Effector memory CD8-positive, alpha-beta T cell (primary cell): ENCODE results near the gene ARMH3.

Experiments
- ATAC-seq: fragments of 150-1000 bp; cut with Tn5 transposase; replicated peaks from 2 replicates; pipeline ENCODE4 v1.10.0; 2021; ENCODE audit warnings: mild to moderate bottlenecking, moderate library complexity
- DNase-seq, 3 experiments: peaks; one replicate each; pipeline ENCODE4 v3.0.0; 2021
- H3K27ac Mint-ChIP-seq, 2 donors: one replicate each; pipeline ENCODE4 v1.8.0; 2022; ENCODE audit warnings: mild to moderate bottlenecking in 2 of 2, mixed read lengths in 2 of 2, moderate library complexity in 2 of 2
- H3K27me3 Mint-ChIP-seq, 2 donors: one replicate each; pipeline ENCODE4 v1.8.0; 2022; ENCODE audit warnings: mixed read lengths in 2 of 2
- H3K36me3 Mint-ChIP-seq: one replicate; pipeline ENCODE4 v1.8.0; 2022; ENCODE audit warnings: mild to moderate bottlenecking, moderate library complexity, mixed read lengths; ENCODE audit not compliant: insufficient read depth
- H3K4me1 Mint-ChIP-seq, 2 donors: one replicate each; pipeline ENCODE4 v1.8.0; 2022; ENCODE audit warnings: low read depth in 2 of 2, mixed read lengths in 2 of 2
- H3K4me3 Mint-ChIP-seq, 2 donors: one replicate each; pipeline ENCODE4 v1.8.0; 2022; ENCODE audit warnings: mild to moderate bottlenecking in 2 of 2, mixed read lengths in 2 of 2, moderate library complexity in 2 of 2
- H3K9me3 Mint-ChIP-seq, 2 donors: one replicate each; pipeline ENCODE4 v1.8.0; 2022; ENCODE audit warnings: mixed read lengths in 2 of 2
- total RNA-seq, 9 experiments: gene quantifications; one replicate each; lab custom pipeline; 2026; lab: John Stamatoyannopoulos, UW

ARMH3 gene
- total RNA-seq = 26.0 to 64.0 (median 39.0) reads per million in 9 experiments

- Mint-ChIP-seq H3K27ac (peak within 1 kb of the TSS; percentile 88 to 92), H3K36me3 (peaks cover 13% of the 10 kb centered on the region), H3K27me3 (no peaks in the 10 kb centered on the region), H3K4me3 (peak within 1 kb of the TSS; percentile 89 to 92), H3K9me3 (no peaks in the 10 kb centered on the region), H3K4me1 (peaks cover 28 to 42% of the 10 kb centered on the region in 2 donors)
- peak; percentile 96 for ATAC-seq
- peak; percentile 82 to 84 (median 83) for DNase-seq
Observed at GRCh38 chr10:102055647-102056419, at the start of gene ARMH3. TSS of gene ARMH3 (minus strand) at chr10:102056173. CDS start at chr10:102040114, 16,059 bp downstream.

GRCh38 chr10:102102421-102102820 lies 46.4 kb upstream of the ARMH3 start:
- H3K4me1 Mint-ChIP-seq = peaks cover 9 to 14% of the 10 kb centered on the region in 2 donors
- H3K4me3 Mint-ChIP-seq = no peak overlapping the region
- no peaks in the 10 kb centered on the region for H3K27me3 Mint-ChIP-seq
- ATAC-seq (no peak), DNase-seq (no peak)
- H3K9me3 Mint-ChIP-seq = no peaks in the 10 kb centered on the region
- no peak overlapping the region for H3K27ac Mint-ChIP-seq
- H3K36me3 Mint-ChIP-seq = peaks cover 14% of the 10 kb centered on the region

DNA sequence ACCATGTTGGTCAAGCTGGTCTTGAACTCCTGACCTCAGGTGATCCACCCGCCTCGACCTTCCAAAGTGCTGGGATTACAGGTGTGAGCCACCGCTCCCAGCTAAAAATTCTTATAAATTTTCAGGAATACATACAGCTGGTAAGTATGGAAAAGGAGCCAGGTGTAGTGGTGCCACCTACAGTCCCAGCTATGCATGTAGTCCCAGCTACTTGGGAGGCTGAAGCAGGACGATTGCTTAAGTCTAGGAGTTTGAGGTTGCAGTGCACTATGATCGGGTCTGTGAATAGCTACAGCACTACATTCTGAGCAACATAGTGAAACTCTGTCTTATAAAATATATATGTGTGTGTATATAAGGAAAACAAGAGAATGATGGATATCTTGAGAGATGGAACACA lies 45.2 kb upstream of the ARMH3 start:
- H3K36me3 Mint-ChIP-seq = peaks cover 8% of the 10 kb centered on the region
- H3K27ac Mint-ChIP-seq = no peak overlapping the region
- DNase-seq (no peak), ATAC-seq (no peak)
- no peak overlapping the region for H3K4me3 Mint-ChIP-seq
- no peaks in the 10 kb centered on the region for H3K9me3 Mint-ChIP-seq
- no peaks in the 10 kb centered on the region for H3K27me3 Mint-ChIP-seq
- H3K4me1 Mint-ChIP-seq = peaks cover 9 to 13% of the 10 kb centered on the region in 2 donors

DNA sequence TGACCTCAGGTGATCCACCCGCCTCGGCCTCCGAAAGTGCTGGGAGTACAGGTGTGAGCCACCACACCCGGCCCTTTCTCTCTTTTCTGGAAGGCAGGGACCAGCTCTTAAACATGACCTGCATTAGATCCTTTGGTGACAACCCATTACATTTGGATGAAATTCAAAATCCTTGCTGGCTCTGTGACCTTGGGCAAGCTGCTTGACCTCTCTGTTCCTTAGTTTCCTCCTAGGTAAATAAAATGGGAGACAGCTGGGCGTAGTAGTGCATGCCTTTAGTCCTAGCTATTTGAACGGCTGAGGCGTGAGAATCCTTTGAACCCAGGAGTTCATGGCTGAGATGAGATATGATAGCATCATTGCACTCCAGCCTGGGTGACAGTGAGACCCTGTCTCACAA lies 40.5 kb upstream of the ARMH3 start:
- no peak overlapping the region for H3K4me3 Mint-ChIP-seq
- H3K27me3 Mint-ChIP-seq = no peaks in the 10 kb centered on the region
- DNase-seq (no peak), ATAC-seq (no peak)
- peaks cover 3% of the 10 kb centered on the region for H3K36me3 Mint-ChIP-seq
- no peaks in the 10 kb centered on the region for H3K4me1 Mint-ChIP-seq
- no peak overlapping the region for H3K27ac Mint-ChIP-seq
- H3K9me3 Mint-ChIP-seq = no peaks in the 10 kb centered on the region

DNA sequence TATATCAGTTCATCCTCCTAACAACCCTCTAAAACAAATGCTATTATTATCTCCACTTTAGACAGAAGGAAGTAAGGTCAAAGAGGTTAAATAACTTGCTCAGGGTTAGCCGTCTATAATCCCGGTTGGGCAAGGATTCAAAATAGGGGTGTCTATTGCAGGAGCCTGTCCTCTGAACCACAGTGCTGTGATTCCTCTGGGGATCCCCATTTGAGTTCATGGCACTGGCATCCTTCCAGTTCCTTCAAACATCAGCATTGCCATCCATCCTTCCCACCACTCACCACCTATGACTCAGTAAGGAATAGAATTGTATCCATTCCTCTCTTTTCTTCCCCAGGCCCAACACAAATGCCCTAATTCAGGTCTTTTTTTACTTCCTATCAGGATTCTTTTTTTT lies 34.8 kb upstream of the ARMH3 start:
- peak overlapping the region in 1 of 2 donors; percentile 47 for H3K27ac Mint-ChIP-seq
- peaks cover 3% of the 10 kb centered on the region for H3K36me3 Mint-ChIP-seq
- ATAC-seq = no peak
- H3K9me3 Mint-ChIP-seq = no peaks in the 10 kb centered on the region
- H3K27me3 Mint-ChIP-seq = no peaks in the 10 kb centered on the region
- no peak for DNase-seq
- no peak overlapping the region for H3K4me3 Mint-ChIP-seq
- no peaks in the 10 kb centered on the region for H3K4me1 Mint-ChIP-seq

DNA sequence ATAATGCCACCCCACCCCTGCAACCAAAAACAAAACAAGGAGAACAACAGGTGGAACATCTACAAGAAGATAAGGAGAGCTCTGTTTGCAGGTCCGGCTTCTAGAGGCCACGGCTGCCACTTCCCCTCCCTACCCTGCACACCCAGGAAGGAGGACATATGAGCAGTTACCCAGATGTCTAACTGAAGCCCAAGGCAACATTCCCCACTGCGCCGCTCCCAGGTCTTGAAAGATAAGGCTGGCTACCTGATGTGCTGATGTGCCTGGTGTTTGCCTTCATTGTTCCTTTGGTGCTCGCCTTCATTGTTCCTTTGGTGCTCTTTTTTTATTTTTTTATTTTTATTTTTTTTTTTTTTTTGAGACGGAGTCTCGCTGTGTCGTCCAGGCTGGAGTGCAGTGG lies 30.2 kb upstream of the ARMH3 start:
- Mint-ChIP-seq H3K4me1 (no peaks in the 10 kb centered on the region), H3K9me3 (no peaks in the 10 kb centered on the region), H3K27me3 (no peaks in the 10 kb centered on the region), H3K36me3 (peaks cover 3% of the 10 kb centered on the region), H3K4me3 (no peak overlapping the region), H3K27ac (no peak overlapping the region)
- DNase-seq (no peak), ATAC-seq (no peak)

- no peak for ATAC-seq
- H3K4me1 Mint-ChIP-seq = no peaks in the 10 kb centered on the region
- H3K27ac Mint-ChIP-seq = no peak overlapping the region
- no peaks in the 10 kb centered on the region for H3K27me3 Mint-ChIP-seq
- no peaks in the 10 kb centered on the region for H3K9me3 Mint-ChIP-seq
- DNase-seq = no peak
- no peak overlapping the region for H3K4me3 Mint-ChIP-seq
- peaks cover 3% of the 10 kb centered on the region for H3K36me3 Mint-ChIP-seq
Observed at GRCh38 chr10:102085336-102085735, 29.4 kb upstream of the ARMH3 start.

GRCh38 chr10:102083541-102083940 lies 27.6 kb upstream of the ARMH3 start:
- Mint-ChIP-seq H3K36me3 (peaks cover 3% of the 10 kb centered on the region), H3K4me1 (no peaks in the 10 kb centered on the region), H3K4me3 (no peak overlapping the region), H3K9me3 (no peaks in the 10 kb centered on the region), H3K27ac (no peak overlapping the region), H3K27me3 (no peaks in the 10 kb centered on the region)
- no peak for ATAC-seq
- DNase-seq = no peak

DNA sequence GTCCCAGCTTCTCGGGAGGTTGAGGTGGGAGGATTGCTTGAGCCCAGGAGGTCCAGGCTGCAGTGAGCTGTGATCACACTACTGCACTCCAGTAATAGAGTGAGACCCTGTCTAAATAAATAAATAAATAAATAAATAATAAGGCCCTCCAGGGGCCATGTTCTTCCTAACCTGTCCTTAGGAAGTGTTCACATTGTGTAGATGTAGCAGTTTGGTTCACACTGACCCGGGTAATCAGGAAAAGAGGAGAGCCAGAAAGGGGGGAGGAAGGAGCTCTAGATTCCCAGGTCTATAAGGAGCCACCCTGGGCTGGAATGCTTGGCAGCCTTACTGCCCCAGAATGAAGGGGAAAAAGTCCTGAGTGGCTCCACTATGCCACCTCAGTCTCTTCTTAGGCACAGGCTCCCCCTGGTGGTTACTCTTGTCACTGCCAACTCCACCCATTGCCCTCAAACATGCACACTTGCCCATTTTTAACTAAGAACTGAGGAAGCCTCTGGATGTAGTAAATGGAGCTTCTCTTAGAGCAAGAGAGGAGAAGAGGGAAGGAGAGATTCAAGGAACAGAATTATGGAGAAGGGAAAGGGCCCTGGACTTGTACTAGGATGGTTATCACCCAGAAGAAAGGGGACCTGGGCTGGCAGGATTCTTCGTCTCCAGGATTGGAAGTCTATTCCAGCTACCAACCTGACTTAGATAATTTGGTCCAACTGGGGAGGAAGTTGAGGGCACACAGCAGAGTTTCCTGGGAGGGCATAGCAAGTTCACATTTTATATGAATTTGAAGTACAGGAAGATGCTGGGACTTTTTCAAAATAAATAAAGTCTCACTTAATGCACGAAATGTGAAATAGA lies 16.9 kb upstream of the ARMH3 start:
- no peak overlapping the region for H3K27ac Mint-ChIP-seq
- DNase-seq (peak; percentile 77 to 82 (median 82)), ATAC-seq (peak; percentile 98)
- no peak overlapping the region for H3K4me3 Mint-ChIP-seq
- peaks cover under 1 to 4% of the 10 kb centered on the region in 2 donors for H3K4me1 Mint-ChIP-seq
- no peaks in the 10 kb centered on the region for H3K9me3 Mint-ChIP-seq
- H3K27me3 Mint-ChIP-seq = no peaks in the 10 kb centered on the region
- H3K36me3 Mint-ChIP-seq = peaks cover 11% of the 10 kb centered on the region

DNA sequence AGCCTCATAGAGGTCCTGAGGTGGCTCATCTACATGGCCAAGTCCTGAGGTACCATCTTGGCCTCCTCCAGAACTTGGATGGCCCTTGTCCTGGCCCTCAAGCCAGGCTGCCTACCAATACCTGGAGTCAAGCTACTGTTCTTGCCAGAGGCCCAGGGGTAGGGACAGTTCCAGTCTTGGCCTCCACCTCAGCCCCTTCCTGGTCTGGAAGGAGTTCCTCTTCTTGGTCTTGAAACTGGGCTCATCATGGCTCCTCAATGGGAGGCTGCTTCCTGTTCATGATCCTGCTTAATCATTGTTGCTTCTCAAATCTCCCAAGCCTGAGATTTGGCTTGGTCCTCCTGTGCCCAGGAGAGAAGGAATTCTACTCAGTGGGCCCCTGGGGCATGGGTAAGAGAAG lies 13.1 kb upstream of the ARMH3 start:
- no peaks in the 10 kb centered on the region for H3K27me3 Mint-ChIP-seq
- H3K9me3 Mint-ChIP-seq = no peaks in the 10 kb centered on the region
- no peak for DNase-seq
- no peak for ATAC-seq
- H3K4me1 Mint-ChIP-seq = peaks cover 24 to 26% of the 10 kb centered on the region in 2 donors
- H3K27ac Mint-ChIP-seq = peak overlapping the region; percentile 47 to 63
- H3K36me3 Mint-ChIP-seq = peaks cover 32% of the 10 kb centered on the region
- H3K4me3 Mint-ChIP-seq = no peak overlapping the region

GRCh38 chr10:102068216-102068615 lies 12.2 kb upstream of the ARMH3 start:
- Mint-ChIP-seq H3K36me3 (peaks cover 32% of the 10 kb centered on the region), H3K4me3 (no peak overlapping the region), H3K27ac (peak overlapping the region in 1 of 2 donors; percentile 49), H3K4me1 (peaks cover 27 to 28% of the 10 kb centered on the region in 2 donors), H3K27me3 (no peaks in the 10 kb centered on the region), H3K9me3 (no peaks in the 10 kb centered on the region)
- DNase-seq (no peak), ATAC-seq (no peak)

GRCh38 chr10:102067091-102067916 lies 11.3 kb upstream of the ARMH3 start:
- peak overlapping the region in 1 of 2 donors; percentile 49 for H3K27ac Mint-ChIP-seq
- peaks cover 27 to 33% of the 10 kb centered on the region in 2 donors for H3K4me1 Mint-ChIP-seq
- no peak for DNase-seq
- H3K4me3 Mint-ChIP-seq = peak overlapping the region; percentile 14 to 50
- ATAC-seq = no peak
- no peaks in the 10 kb centered on the region for H3K27me3 Mint-ChIP-seq
- peaks cover 32% of the 10 kb centered on the region for H3K36me3 Mint-ChIP-seq
- no peaks in the 10 kb centered on the region for H3K9me3 Mint-ChIP-seq
